Stimulated activated CD8-positive, alpha-beta memory T cell treated with anti-CD3 and anti-CD28 coated beads, Interleukin-12 subunit alpha, Interleukin-12 subunit beta, amount 100 ng/mL, for 4 hours (primary cell): ENCODE measurements around the gene AGTPBP1.

Experiments
- DNase-seq: peaks from one replicate; pipeline ENCODE4 v3.0.0-alpha.2; 2020; ENCODE audit warnings: low read depth

AGTPBP1 gene

DNA sequence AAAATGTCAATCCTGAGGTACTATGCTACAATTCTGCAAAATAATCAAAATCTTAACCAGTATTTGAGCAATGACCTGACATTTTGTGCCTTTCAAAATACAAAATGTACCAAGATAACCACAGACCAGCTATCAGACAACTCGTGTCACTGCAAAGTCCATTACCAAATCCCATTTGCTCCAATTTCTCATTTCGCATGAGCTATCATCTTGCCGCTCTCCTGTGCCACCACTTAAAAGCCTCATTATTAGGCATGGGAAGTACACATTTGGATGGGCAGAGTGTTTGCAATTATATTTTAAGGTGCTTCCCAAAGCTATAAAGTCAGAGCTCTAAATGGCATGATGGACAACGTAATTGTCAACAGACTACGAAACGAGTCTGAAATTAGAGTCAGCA, 205.2 kb downstream of the AGTPBP1 start:
- no peak for DNase-seq

DNA sequence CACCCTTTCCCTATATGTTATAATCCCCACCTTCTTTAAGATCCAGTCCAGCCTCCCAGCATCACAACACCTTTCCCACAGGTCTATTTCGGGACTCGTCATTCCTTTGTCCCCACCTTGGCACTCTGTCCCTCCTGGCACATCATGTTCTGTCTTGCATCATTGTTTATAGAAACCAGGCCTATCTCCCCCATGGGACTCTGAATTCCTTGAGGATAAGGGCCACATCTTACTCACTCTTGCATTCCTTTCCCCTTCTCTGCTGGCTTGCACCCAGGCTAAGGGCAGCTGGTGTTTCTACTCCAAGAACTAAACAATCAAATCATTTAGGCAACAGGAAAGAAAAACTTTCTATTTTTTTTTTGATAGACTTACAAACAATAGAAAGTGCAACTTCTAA, 205.7 kb downstream of the AGTPBP1 start:
- no peak for DNase-seq

DNA sequence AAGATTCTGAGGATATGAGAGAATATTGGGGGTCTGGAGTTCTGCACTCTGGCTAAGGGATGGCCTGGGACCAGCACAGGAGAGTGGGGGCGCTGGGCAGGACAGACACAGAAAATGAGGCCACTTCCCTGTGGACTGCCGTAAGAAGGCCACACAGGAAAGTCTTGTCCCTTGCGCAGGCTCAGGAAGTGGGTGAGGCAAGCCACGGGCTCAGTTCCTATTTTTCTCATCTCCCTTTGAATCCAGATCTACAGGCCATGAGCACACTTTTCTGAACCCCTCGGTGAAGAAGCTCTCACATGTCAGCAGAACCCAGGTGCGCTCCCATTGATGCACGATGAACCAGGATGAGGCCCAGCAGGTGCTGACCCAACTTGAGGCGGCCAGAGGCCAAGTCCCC, 207.4 kb downstream of the AGTPBP1 start:
- no peak for DNase-seq

DNA sequence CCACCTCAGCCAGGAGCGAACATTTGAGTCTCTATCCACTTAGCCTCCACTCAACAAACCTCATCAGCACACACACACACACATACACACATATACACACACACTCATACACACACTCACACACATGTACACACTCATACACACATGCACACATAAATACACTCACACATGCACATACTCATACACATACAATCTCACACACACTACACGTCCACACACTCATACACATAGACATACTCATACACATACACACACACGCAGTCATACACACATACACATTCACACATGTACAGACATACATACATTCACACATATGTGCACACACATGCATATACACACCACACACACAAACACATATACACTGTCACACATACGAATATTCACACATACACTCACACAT, 208.2 kb downstream of the AGTPBP1 start:
- DNase-seq, result no peak

DNA sequence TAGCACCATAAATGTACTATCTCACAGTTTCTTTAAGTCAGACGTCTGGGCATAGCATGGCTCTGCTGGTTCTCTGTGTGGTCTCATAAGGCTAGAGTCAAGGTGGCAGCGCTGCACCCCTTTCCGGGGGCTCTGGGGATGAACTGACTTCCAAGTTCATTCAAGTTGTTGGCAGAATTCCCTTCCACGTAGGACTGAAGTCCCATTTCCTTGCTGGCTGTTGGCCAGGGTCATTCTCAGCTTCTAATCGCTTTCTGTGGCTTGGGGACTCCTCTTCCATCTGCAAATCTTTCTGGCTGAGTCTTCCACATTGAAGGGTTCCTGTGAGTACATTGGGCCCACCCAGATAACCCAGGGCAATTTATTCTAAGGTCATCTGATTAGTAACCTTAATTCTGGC, 211.0 kb downstream of the AGTPBP1 start:
- DNase-seq, result no peak

DNA sequence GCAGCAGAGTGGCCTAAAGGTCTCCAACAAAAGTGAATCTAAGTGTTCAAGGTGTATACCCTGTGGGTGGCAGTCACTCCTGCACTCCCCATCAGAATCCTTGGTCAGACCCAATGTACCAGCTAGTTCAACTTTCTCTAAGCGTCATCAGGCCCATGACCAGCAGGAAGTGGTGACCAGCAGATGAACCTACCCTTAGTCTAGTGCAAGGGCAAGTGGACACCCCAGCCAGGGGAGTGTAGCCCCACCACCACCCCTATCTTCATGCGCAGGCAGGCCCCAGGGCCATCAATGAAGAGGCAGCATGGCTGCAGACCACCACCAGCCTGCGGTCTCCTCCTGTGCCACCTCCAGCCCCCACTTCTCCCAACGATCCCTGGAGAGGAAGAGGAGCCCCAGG, 213.1 kb downstream of the AGTPBP1 start:
- DNase-seq, result no peak

DNA sequence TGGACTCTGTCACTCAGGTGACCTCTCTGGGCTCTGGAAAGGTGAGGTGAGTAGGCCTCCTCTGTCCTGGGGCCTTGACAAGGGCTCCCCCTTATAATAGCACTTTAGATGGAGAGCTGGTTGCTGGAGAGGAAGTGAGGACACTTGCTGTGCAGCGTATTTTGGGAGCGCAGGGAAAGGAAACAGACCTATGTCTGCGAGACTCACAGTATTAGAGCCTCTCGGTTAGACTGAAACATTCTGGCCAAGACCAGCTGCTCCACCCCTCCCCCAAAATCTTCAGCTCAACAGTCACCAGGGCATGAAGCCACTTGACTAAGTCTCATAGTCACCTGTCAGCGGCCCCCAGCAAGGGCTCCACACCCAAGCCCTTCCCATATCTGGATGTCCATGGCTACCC, 213.6 kb downstream of the AGTPBP1 start:
- no peak for DNase-seq

DNA sequence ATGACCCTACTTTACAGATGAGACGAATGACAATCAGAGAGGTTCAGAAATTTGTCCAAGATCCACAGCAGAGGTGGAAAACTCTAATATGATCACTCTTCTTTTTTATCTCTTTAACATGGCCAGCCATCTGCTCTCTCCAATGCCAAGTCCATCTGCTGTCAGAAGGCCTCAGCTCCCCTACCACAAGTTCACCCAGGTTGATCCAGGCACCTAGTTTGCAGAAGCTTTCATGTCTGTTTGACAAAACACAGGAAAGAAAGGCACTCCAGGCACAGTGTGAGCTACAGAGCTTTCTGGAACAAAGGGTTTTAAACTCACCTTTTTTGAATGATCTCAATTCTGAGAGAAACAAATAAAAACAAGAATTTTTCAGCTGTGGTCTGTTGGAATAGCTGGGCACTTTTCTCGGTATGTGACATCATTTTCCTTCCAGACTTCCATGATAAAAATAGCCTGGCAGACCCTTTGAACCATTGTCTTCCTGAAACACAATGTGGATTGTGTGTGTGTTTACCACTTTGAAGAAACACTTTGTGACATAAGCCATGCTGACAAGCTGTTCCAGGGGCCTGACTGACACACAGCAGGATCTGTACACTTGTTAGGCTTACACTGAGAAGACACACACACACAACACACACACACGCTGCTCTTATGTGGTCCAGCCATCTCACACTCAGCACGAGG, 214.3 kb downstream of the AGTPBP1 start:
- DNase-seq, result no peak

DNA sequence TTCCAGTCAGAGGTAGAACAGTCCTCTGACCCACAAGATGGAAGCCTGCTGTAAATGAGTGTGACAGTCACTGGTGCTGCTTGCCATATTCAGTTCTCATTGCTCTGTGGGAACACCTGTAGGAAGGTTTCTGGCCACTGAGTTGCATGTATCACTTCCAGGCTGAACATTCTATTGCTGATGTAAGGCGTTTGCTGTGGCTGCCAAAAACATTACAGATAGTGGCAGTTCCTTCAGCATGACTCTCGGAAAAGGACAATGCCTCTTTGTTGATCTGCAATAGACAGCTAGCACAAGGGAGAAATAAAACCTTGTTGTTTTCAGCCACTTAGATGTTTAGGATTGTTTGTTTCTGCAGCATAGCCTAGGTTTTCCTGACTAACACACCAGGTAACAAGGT, 217.2 kb downstream of the AGTPBP1 start:
- DNase-seq, result no peak

DNA sequence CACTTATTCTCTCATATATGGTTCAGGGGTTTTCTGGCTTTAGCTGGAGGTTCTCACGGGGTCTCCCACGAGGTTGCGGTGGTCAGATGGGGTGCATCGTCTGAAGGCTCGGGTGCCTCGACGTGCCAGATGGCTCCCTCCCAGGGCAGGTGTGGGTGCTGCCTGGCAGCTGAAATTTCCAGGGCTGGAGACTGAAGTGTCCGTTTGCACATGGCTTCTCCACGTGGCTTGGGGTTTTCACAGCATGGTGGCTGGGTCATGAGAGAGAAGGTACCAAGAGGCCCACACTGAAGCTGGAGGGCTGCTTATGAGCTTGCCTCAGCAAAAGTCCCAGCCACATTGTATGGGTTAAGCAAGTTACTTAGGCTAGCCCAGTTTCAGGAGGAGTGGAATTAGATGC, 218.6 kb downstream of the AGTPBP1 start:
- DNase-seq, result no peak

DNA sequence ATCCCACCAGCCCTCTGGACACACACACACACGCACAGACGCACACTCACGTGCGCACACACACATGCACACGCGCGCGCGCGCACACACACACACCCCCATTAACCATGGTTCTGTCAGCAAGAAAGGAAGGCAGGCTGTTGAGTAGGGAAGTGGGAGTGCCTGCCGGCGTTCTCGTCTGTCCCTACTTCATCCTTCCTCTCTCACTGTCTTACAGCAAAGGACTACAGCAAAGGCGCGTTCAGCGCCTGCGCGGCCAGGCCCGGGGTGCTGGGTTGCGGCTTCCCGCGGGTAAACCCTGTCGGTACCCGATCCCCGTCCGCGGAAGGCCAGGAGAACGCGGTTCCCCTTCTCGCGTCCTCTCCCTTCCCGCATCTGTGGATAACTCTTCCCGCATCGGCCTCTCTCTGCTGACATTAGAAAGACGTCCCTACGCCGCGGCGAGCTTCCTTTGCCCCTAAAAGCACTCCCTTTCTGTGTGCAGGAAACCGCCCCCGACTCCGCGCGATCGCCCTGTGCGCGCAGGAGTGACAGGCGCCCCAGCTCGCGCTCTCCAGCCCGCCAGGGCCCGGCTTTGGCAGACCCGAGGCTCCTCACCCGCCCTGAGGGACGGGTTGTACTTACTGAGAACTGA, 219.2 kb downstream of the AGTPBP1 start:
- DNase-seq, result peak; percentile 4

DNA sequence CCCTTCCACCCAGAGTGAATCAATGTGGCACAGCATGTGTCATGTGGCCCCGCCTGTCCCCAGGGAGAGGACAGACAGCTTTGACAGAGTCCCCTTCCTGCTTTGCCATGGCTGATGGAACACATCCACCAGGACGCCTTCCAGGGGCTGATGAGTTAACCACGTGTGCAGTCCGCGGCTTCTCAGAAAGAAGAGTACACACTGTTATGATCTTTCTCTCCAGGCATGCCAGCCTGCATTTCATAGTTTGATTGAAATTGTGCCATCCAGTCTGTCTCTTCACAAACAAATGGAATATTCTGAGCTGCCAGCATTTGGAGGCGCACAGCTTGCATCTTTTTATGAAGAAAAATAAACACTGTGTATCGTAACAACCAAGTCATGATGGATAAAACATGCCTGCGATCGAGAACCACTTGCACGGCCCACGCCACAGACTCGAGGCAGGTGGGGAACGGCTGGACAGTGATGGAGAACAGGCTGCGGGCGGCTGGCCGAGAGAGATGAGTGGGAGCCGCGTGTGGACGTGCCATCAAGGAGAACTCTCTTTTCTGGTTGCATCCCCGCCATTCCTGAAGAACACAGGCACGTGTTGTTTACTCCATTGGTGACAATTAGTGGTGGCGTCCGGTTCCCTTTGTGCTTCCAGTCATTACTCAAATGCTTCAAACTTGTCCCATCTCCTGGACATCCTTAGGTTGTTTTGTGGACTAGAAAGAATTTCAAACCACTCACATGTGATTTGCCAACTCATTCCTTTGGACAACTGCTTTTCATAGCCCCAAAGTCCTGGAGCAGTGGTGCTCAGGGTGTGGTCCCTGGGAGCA, 220.2 kb downstream of the AGTPBP1 start:
- DNase-seq, result no peak

DNA sequence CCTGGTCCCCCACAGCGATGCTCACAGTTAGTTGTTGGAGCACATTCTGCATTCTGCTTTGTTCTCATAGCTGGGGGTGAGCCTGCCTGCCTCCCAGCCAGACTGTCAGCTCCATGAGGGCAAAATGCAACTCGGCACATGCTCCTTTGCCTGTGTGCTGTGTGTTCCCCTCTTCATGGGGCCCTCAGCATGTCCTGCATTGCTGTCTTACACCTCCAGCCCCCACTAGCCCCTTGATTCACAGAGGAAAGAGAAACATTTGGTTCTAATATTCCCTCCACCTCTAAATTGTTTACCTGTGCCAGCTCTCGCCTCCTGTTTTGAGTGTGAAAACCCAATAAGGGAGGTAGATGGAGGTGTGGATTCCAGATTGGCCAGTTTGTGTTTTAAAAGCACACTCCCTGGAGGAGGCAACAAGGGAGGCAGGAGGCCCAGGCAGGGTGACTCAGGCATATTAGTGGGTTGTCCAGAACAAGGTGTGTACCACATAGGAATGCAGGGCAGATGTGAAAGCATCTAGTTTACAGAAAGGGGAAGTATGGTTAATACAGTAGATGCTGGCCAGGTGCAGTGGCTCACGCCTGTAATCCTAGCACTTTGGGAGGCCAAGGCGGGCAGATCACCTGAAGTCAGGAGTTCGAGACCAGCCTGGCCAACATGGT, 224.6 kb downstream of the AGTPBP1 start:
- DNase-seq, result no peak

DNA sequence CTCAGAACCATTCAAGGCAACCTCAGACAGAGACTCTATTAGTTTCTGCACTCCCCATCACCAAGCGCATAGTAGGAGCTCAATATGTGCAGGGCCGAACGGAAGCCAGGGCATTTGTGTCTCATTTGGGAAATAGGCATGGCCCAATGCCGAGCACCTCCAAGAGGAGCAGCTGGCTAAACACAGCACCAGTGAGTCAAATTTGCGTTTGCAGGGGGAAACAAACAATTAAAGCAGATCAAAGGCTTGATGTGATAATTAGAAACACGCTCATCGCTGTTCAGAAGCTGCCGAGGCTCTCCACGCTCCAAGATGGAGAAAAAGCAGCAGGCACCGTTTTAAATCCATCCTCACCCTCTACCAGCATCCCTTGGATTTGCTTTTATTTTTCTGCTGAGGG, 225.3 kb downstream of the AGTPBP1 start:
- no peak for DNase-seq

DNA sequence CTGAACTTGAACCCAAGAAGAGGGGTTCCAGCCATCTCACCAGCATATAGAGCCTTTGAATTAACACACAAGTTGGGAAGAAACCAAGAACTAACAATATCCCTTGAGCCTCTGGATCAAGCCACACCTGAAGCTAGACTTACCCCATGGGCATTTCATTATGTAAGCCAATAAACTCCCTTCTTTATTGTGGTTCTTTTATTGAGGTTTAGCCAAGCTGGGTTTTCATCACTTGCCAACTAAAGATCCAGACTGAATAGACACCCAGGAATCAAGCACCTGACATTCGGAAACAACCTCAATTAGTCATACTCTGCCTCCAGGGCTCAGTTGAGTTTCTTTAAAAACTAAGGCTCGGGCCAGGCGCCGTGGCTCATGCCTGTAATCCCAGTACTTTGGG, 226.7 kb downstream of the AGTPBP1 start:
- no peak for DNase-seq

DNA sequence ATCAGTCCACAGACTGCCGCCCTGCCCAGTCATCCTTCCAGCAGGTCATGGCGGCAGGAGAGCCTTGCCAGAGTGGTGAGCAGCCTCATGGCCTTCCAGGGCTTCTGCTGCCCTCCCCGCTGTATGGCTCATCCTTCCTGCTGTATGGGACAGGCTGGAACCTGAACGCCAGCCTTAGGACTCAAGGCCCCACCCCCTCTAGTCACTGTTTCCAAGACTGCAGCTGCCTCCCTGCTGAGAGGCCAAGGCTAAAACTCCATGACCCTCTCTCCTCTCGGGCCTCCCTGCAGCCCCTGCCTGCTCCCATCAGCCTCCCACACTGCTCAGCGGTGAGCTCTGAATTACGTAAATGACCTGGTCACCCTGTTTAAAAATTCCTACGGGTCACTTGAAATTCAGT, 227.5 kb downstream of the AGTPBP1 start:
- DNase-seq, result no peak

DNA sequence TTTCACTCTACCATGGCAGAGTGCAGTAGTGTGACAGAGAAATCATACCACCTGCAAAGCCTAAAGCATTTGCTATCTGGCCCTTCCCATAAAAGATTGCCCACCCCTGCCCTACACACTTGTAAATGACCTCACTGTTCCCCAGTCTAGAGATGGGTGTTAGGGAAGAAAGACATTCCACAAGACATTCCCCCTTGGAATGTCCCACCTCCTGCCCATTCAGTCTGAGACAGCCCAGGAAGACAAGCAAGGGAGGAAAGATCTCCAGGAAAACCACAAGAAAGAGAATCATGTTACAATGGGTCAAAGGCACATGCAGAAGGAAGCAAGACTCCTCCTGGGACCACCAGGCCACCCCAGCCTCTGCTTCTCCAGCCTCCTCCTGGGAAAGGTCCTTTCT, 230.0 kb downstream of the AGTPBP1 start:
- DNase-seq, result no peak

DNA sequence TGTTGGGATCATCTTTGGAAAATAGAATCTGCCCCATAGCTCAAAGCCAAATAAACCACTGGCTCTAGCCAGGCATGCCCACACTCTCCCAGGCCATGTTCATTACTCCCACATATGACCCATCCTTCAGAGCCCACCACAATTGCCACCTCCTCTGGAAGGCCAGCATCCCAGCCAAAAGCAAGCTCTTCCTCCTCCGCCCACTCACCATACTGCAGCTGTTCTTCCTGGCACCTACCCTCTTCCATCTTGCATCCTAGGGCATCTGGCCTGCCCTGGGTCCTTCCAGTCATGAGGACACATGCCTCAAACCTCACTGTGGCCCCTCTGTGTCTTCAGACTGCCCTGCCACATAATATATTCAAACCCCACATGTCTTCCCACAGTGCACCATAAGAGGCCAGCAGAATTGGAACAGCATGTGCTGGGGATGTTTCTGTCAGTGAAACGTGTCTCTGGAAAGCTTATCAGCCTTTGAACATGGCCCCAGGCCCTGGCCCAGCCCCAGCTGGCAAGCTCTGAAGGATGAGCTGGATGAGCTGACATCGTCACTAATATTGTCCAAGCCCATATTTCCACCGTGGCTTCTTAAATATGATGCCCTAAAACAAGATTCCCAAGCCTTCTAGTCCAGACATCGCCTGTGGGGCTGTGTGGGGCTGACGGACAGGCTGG, 230.8 kb downstream of the AGTPBP1 start:
- DNase-seq, result no peak

DNA sequence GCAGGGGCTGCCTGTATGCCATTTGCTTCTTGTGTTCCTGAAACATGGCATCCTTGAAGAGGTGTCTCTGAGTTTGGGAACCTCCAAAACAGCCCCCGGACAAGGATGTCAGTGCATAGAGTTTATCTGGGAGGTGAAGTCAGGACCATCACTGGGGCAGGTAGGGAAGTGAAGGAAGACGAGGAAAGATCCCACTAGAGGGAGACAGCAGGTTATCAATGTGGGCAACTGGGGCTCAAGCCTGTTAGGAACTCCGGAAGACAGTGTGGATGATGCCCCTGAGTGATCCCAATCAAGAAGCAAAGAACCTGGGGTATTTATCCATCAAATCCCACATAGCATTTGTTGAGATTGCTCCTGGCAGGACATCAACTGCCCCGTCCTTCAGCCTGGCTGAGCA, 233.1 kb downstream of the AGTPBP1 start:
- no peak for DNase-seq

DNA sequence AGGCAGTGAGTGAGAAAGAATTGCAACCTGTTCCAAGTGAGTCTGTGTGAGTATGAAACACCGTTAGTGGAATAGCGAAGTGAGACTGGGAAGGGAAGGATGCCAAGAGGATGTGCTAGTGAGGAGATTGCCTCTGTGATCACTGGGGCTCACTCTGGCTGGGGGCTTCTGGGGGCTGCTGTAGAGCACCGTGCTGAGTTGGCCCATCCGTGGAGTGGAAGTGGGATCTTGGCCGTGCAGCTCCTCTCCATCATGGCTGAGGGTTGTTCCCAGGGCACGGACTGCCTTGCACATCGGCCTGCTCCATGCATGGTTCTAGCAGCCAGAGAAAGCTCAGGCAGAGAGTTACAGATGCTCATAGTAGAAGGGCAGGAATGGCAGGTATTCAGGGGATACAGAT, 236.1 kb downstream of the AGTPBP1 start:
- no peak for DNase-seq

DNA sequence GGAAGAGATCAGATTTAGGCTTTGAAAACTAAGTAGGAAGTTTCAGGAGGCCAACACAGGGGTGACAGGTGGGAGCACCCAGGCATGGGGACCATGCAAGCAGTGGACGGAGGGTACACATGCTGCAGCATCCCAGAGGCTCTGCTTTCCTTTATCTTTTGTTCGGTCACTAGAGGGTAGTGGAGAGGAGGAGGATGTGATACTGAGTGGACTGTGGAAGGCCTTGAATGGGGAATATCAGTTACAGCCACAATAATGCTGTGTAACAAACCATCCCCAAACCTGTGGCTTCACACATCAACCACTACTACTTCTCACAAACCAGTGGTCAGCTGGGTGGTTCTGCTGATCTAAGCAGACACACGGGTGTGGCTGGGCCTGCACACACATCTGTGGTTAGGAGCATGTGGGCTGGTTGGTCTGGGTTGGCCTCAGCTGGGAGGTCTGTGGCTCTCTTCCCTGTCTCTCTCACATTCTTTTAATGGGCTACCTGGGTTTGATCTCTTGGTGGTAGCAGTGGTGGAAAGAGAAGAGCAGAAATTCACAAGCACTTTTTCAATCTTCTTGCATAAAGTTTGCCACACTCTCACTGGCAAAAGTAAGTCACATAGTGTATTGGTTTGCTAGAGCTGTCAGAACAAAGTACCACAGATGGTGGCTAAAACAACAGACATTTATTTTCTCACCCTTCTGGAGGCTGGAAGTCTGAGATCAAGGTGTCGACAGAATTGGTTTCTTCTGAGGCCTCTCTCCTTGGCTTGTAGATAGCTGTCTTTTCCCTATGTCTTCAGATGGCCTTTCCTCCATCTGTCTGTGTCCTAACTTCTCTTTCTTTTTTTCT, 238.7 kb downstream of the AGTPBP1 start:
- no peak for DNase-seq
